Endothelial cell of hepatic sinusoid (primary cell): ENCODE results near the gene ERC2.

Experiments used
- in situ Hi-C: cut with HindIII; loops from 2 replicates; pipeline ENCODE4 v1.10.0; 2017; ENCODE audit warnings: low sequenced_read_pairs

Gene ERC2

GRCh38 chr3:55813268-55814097 is 654.8 kb downstream of the ERC2 start:
- in situ Hi-C loops = no loop called here

- in situ Hi-C loops = no loop called here
Observed at GRCh38 chr3:55812394-55813013, 655.8 kb downstream of the ERC2 start.

GRCh38 chr3:55807210-55807609 is 661.1 kb downstream of the ERC2 start:
- in situ Hi-C loops = loop anchor here (5.0 kb wide), 1 partner anchor 380 kb away; no protein-coding TSS in a partner anchor

- in situ Hi-C loops = loop anchor here (5.0 kb wide), 1 partner anchor 382 kb away; no protein-coding TSS in a partner anchor
Observed at GRCh38 chr3:55805169-55805568, 663.1 kb downstream of the ERC2 start.

DNA sequence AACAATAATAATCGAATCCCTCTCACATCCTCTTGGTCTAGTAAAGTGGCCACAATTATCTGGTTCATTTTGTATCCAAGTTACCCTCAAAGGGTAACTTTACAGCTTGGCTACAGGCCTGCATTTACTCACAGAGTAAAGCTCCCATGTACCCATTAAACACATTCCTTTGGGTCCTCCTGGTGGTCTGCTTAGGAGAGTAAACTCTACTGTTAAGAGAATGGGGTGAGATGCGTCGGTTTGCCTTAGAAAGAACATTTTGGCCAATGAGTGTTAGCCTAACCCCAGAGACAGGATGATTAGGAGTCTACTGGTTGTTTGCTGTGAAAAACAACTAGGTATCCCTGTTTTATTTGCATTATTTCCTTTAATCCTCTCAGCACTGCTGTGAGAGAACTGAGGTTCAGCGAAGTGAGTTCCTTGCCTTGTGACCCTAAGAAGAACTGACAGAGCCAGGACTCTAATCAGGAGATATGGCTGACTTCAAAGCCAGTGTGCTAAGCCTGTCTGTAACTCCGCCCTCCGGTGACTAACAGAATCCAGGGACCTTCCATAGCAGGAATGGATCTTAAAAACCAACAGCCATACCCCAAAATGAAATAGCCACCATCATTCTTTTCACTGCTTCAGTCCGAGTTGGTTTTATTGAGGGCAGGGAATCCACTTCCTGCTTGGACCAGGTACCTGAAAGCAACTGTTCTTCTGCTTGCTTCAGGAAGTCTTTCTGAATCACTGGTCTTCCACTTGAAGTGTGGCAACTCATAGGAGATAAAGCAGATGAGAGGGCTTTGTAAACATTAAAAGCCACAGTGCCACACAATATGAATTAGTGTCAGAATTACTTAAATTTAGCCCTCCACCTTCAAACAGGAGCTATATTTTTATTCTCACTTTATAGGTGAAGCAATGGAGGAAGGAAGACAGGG is 663.8 kb downstream of the ERC2 start:
- in situ Hi-C loops = loop anchor here (5.0 kb wide), 1 partner anchor 383 kb away; no protein-coding TSS in a partner anchor

GRCh38 chr3:55802816-55803215 is 665.5 kb downstream of the ERC2 start:
- in situ Hi-C loops = no loop called here

GRCh38 chr3:55801676-55802075 is 666.6 kb downstream of the ERC2 start:
- in situ Hi-C loops = no loop called here

- in situ Hi-C loops = no loop called here
Observed at GRCh38 chr3:55801068-55801467, 667.2 kb downstream of the ERC2 start.

GRCh38 chr3:55797775-55798174 is 670.5 kb downstream of the ERC2 start:
- in situ Hi-C loops = no loop called here

GRCh38 chr3:55797084-55797483 is 671.2 kb downstream of the ERC2 start:
- in situ Hi-C loops = no loop called here

GRCh38 chr3:55796533-55796932 is 671.7 kb downstream of the ERC2 start:
- in situ Hi-C loops = no loop called here

- in situ Hi-C loops = no loop called here
Observed at GRCh38 chr3:55795746-55796145, 672.5 kb downstream of the ERC2 start.

GRCh38 chr3:55795296-55795695 is 673.0 kb downstream of the ERC2 start:
- in situ Hi-C loops = no loop called here

DNA sequence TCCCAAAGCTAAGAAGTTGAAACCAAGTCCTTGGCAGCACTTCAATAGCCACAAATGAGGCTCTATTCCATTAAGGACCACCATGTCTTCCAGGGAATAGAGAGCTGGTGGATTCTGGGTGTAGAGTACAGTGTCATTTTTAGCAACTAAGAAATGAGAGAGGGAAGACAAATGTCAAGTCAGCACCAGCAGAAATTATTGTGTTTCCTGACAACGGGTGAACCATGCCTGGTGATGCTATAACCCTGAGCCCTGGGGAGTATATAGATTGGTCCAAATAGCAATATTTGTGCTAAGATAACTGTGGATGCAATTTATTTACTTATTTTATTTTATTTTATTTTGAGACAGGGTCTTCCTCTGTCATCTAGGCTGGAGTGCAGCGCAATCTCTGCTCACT is 675.5 kb downstream of the ERC2 start:
- in situ Hi-C loops = no loop called here

- in situ Hi-C loops = no loop called here
Observed at GRCh38 chr3:55792009-55792408, 676.3 kb downstream of the ERC2 start.

GRCh38 chr3:55790596-55791350 is 677.5 kb downstream of the ERC2 start:
- in situ Hi-C loops = no loop called here

- in situ Hi-C loops = no loop called here
Observed at GRCh38 chr3:55789516-55789915, 678.8 kb downstream of the ERC2 start.

- in situ Hi-C loops = no loop called here
Observed at GRCh38 chr3:55782807-55783206, 685.5 kb downstream of the ERC2 start.

DNA sequence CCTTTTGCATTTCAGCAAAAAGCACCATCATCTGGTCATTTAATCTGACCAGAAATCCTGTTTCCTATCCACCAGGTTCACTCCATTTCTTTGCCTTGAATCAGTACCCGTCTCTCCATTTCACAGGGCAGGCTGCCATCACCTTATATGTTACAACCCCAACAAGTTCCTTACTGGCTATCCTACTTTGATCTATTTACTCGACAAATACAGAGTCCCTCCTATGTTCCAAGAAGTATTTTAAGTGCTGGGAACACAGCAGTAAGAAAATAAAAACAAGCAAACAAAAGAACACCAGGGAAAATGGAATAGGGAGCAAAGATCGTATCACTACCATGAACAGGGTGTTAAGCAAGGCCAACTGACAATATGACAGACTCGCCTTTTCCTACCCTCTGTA is 685.9 kb downstream of the ERC2 start:
- in situ Hi-C loops = no loop called here

GRCh38 chr3:55780913-55781312 is 687.4 kb downstream of the ERC2 start:
- in situ Hi-C loops = no loop called here
